ENCODE measurements around the gene HSPA1L. TPM values are rescaled to one million over a fixed set of nuclear protein-coding genes. Genes with fewer than 3 reads are reported as not detected.

The HSPA1L gene
- total and polyA plus RNA-seq, 2 experiments from 2014 or later: 0.44 to 0.83 TPM

- TF ChIP-seq CTCF (conservative IDR thresholded peaks at IDR 0.05; ENCODE audit: low read depth in 2 of 2) (no peak), STAT1 (IDR thresholded peaks at IDR 0.05; ENCODE audit: unreplicated experiment) (no peak), EZH2 (IDR thresholded peaks at IDR 0.05; ENCODE audit: low read depth, unreplicated experiment) (no peak), REST (IDR thresholded peaks at IDR 0.05; ENCODE audit: unreplicated experiment) (no peak)
These were observed 46.5 kb downstream of the HSPA1L start (continued) for GRCh38 chr6:31768363-31769257.

- Histone ChIP-seq H2AFZ (no peak overlapping the region), H4K20me1 (replicated peaks; ENCODE audit: insufficient read depth) (no peaks in the 10 kb centered on the region), H3K9me2 (ENCODE audit: insufficient read depth) (no peaks in the 10 kb centered on the region), H3K4me2 (no peak overlapping the region), H3K4me3 (no peak overlapping the region), H3F3A (replicated peaks; ENCODE audit: low read depth) (0 out of 2 replicates have a peak, but pooled peaks cover 2% of the 10 kb centered on the region), H3K4me1 (ENCODE audit: insufficient read depth) (peaks cover 14% of the 10 kb centered on the region), H3K27me3 (ENCODE audit: insufficient read depth) (no peaks in the 10 kb centered on the region), H3K27ac (ENCODE audit: low read depth) (no peak overlapping the region), H3K36me3 (ENCODE audit: insufficient read depth) (no peaks in the 10 kb centered on the region), H3K79me2 (replicated peaks; ENCODE audit: insufficient read depth) (no peaks in the 10 kb centered on the region)
- Mint-ChIP-seq H3K9me3 (no peaks in the 10 kb centered on the region; the same call in 2 of the 3 replicates), H3K4me1 (peaks cover 24% of the 10 kb centered on the region), H3K36me3 (ENCODE audit: low read depth) (peaks cover 4% of the 10 kb centered on the region), H3K4me3 (no peak overlapping the region), H3K27me3 (ENCODE audit: insufficient read depth, low read depth, poor library complexity) (peaks cover 17% of the 10 kb centered on the region), H3K27ac (no peak overlapping the region)
- DNase-seq (ENCODE audit: low spot score) (no peak), ATAC-seq (no peak)
- TF ChIP-seq JUNB (IDR thresholded peaks at IDR 0.05; ENCODE audit: unreplicated experiment): no peak
- no peak for TF ChIP-seq ZNF114 (CRISPR knock-in tag; IDR thresholded peaks at IDR 0.05)
- TF ChIP-seq EZH2phosphoT487 (IDR thresholded peaks at IDR 0.05; ENCODE audit: unreplicated experiment): no peak
- no peak for TF ChIP-seq ZNF331 (CRISPR knock-in tag; IDR thresholded peaks at IDR 0.05; ENCODE audit: low read depth)
- TF ChIP-seq ZNF462 (CRISPR knock-in tag; IDR thresholded peaks at IDR 0.05): no peak
- TF ChIP-seq NANOG (IDR thresholded peaks at IDR 0.05; ENCODE audit: borderline replicate concordance): no peak
- no peak for TF ChIP-seq POLR2AphosphoS5 (IDR thresholded peaks at IDR 0.05; ENCODE audit: low read depth)
- TF ChIP-seq EZH2 (IDR thresholded peaks at IDR 0.05; ENCODE audit: low read depth, unreplicated experiment): no peak
These were observed 47.9 kb downstream of the HSPA1L start for GRCh38 chr6:31767096-31767645.

Data from GM23338 (cell line).